22Rv1 (cell line): Measurements from ENCODE around the gene CCDC24.

Experiments used
- CTCF ChIP-seq: fragments of 450-650 bp; IDR thresholded peaks from 2 replicates; pipeline ENCODE4 v1.5.1; 2017; ENCODE audit warnings: mild to moderate bottlenecking
- ZFX ChIP-seq: fragments of 450-650 bp; IDR thresholded peaks from 2 replicates; pipeline ENCODE4 v1.6.1; 2017; ENCODE audit warnings: antibody characterized with exemption, borderline replicate concordance

GRCh38 chr1:43980255-43981134 is 10.9 kb upstream of the CCDC24 start:
- no peak for TF ChIP-seq CTCF
- TF ChIP-seq ZFX, result no peak
